Stimulated activated CD8-positive, alpha-beta memory T cell treated with anti-CD3 and anti-CD28 coated beads, Interleukin-7, amount 100 ng/mL, for 24 hours (primary cell): Measurements from ENCODE around the gene NIN.

Source experiments
- DNase-seq: peaks from one replicate; pipeline ENCODE4 v3.0.0-alpha.2; 2020; ENCODE audit warnings: low read depth

Gene NIN

DNA sequence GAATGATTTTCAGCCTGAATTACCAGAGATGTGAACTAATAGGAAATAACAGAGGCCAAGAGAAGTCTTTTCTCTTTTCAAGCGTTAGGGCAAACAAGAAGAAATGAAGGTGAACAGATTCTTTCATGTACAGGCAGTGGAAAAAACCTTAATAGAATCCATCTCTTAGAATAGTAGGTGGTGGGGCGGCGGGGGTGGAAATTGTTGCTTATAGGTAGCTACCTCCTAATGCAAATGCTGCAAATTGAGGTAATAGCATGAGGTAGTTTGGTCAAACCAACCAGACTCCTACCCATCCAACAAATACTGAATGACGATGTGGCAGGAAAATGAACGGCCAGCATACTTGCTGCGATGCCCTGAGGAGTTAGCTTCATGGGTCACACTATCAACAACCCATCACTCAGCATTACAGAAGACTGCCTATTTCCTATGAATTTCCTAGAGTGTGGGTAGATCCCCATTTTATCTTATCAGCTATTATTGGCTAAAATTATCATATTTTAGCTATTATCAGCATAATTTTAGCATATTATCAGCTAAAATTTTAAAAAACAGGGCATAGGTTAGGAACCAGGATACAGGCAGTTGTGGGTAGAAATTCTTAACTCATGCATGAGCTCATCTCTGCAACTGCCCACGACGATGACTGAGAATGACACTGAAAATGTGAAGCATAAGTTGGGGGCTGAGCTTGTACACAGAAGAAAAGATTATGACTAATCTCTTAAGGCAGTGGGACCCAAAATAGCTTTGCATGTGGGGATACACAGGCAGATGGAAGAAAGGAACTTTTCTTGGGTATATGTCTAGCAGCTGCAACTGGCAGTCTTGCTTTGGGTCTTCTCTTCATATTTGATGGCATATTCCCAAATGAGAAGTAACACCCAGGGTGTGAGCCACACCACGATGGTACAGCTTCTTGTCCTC lies 68.7 kb downstream of the NIN start:
- no peak for DNase-seq

DNA sequence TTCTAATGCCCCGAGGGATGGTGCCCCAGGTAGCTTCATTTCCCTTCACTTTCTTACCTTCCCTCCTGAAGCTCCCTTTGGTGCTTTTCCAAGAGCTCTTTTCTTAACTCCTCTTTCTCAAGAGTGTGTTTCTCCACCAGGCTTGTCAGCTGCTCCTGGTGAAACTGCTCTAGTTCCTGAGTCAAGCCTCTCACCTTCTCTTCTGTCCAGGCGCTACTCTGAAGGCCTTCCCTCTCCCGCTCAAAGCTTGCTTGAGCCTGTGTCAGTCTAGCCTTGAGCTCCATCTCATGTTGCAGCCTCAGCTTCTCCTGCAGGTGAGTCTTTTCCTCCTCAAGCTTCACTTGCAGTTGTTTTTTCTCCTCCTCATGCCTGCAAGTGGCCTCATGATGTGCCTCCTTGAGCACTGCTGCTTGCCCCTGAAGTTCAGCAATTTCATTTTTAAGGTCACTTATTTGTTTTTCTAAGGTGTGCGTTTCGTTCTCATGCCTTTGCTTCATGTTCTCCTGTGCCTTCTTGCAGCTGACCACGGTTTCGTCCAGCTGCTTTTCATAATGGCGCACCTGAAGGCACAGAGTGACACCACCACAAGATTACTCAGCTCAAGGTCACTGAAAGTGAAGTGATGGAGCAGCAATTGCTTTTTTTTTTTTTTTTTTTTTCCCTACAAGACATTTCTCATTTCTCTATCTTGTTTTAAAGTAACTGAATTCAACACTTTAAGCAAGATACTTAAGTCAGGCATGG lies 71.0 kb downstream of the NIN start:
- no peak for DNase-seq

DNA sequence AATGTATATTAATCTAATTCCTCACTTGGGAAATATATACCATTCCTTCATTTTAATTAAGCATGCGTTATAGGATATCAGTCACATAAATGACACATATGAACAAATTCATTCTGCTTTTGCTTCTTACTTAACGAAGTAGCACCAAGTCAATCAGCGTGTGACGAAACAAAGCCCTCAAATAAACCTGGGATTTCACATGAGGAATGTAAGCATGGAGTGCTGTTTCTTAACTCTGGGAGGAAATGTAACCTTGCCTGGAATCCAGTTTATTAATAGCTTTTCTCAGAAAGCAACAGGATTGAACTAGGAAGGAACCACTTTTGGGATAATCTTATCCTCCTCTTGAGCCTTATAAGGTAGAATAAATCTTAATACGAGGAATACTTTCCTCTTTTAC lies 72.0 kb downstream of the NIN start:
- no peak for DNase-seq

DNA sequence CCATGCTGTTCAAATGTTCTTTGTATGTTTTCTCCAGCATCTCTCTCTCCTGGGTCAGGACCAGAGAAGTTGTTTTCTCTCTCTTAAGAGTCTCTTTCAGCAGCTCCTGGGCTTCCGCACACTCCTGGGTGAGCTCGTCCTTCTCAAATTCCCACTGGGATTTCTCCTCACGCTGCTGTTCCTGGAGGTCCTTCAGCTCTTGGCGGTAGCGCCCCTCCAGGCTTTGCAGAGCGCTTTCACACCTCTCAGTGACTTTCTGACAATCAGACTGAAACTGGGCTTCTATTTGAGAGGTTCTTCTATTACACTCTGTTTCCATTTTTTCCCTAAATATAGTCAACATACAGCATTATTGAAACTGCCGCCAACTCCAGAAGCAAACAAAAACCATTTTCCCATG lies 72.7 kb downstream of the NIN start:
- DNase-seq = no peak

DNA sequence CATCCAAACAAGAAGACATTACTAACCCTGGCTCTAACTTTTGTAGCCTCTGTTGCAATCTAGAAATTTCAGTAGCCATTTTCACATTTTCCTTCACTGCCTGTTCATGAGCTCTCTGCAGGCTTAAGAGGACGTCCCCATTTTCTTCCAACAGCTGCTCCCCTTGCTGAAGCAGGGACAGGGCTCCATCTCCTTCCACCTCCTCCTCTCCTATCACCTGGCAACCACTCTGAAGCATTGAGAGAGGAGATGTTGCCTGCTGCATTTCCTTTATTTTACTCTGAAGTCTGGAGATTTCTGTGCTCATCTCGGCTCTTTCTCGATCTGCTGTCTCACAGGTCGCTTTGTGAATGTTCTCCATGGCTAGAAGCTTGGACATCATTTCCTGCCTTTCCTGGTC lies 73.3 kb downstream of the NIN start:
- no peak for DNase-seq

DNA sequence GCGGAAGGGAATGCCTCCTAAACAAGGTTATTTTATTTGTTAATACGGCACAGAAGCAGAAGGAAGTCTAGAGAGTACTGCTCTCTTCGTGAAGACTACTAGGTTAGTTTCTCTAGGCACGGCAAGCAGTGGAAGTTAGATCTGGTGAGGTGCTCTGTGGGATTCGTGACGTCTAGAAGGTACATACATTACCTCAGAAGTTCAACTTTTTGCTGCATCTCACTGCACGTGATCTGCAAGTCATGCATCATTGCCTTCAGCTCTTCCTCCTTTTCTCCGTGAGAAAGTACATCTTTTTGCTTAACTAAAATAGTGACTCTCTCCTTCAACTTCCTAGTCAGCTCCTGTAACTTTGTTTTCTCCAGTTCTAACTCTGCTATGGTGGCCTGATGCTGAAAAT lies 74.7 kb downstream of the NIN start:
- DNase-seq = no peak

- no peak for DNase-seq
Measured at GRCh38 chr14:50750323-50750722, 80.6 kb downstream of the NIN start.

GRCh38 chr14:50745401-50746058 lies 85.4 kb downstream of the NIN start:
- DNase-seq = no peak

- no peak for DNase-seq
Measured at GRCh38 chr14:50744231-50744630, 86.7 kb downstream of the NIN start.

DNA sequence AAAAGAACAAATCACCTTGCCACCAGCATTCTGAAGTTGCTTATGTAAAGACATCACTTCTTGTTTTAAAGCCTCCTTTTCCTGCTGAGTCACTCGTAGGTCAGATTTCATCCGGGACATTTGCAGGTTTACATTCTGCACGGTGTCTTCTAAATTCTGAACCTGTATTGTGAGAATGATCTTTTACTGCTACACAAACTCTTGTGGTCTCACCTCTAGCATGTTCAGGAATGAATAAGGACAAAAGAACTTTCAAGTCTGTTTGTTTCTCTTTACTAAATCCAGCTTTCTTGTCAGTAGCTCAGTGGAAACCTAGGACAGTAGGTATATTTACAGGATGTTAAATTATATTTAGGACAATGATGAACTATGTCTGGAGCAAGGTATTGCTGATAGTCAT lies 89.4 kb downstream of the NIN start:
- DNase-seq = no peak

DNA sequence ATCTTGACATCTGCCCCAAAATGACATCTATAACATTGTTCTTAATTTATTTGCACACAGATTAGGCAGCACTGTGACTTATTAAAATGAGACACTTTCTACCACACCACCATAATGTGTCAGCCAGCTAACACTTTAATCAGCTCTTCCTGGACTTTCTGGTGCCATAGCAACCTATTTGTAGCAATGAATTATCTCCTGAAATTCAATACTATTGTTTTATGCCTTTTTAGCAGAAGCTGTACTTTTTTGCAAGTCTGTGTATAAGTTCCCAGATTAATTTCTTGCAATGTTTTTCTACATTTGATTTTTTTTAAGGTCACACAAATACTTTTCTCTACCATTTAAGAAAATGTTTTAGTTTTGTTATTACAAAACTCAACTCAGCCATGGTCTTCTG lies 90.1 kb downstream of the NIN start:
- no peak for DNase-seq

GRCh38 chr14:50739186-50739585 lies 91.8 kb downstream of the NIN start:
- DNase-seq = no peak

- DNase-seq = peak; percentile 2
Measured at GRCh38 chr14:50736932-50737419, 94.0 kb downstream of the NIN start.

GRCh38 chr14:50734950-50735695 lies 95.8 kb downstream of the NIN start:
- DNase-seq = no peak

DNA sequence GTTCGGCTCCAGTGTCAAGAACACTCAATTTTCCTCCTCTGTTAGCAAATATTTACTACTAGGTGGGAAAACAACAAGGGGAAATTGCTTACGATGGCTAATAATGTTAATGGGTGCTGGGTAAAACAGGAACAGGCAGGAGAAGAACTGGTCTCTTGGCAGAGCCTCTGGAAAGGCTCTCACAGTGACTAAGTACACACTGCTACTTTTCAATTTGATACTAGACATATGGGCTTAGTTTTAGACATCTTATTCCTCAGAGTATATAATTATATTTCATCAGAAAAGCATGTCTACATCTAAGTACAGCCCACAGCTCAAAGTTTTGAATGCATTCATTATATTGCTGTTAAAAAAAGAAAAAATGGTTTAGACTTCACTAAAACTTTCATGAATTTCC lies 97.5 kb downstream of the NIN start:
- DNase-seq = no peak

DNA sequence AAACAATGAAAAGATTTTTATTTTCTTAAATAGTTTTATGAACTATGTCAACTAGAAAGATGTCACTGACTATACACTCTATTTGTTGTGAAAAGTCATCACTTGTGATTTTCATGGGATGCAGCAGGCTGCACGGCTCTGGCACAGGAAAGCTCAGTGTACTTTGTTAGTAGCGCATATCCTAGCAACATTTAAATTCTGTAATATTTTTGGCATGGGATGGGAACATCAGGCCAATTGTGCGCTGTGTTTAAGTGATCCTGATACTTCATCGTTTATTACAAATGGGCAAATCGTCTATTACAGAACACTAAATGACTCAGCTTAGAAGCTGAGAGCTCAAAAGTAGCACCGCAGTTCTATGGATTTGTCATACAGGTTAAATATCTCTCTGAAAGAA lies 102.1 kb downstream of the NIN start:
- no peak for DNase-seq

DNA sequence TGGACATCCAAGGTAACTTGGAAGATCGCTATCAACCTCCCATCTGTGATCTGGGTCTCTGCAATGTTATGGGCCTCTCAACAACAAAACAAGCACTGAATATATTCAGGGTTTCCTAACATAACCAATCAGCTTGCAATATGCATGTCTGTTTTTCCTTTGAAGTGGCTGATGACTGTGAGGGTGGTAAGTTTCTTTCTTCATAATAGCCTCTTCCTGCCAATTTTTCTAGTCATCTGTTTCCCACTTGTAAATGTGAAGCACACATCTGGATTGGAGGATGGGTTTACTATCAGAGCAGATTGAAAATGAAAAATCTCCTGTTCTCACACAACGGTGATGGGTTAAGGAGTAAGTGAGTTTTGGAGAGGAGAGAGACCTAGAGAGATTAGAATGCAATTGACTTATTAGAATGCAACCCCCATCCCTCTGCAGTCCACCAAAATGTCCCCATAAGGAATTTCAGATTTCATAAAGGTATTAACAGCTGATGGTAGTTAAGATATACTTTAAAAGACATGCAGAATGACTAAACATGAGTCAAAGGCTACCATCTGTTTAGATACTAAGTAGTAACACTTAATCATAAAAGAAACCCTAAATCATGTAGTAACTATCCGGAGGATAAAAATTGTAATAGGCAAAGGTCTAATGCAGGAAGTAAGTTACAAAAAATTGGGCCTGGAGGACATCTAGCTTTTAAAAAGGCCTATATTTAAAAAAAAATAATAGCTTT lies 104.4 kb downstream of the NIN start:
- DNase-seq = no peak

GRCh38 chr14:50725761-50726160 lies 105.2 kb downstream of the NIN start:
- no peak for DNase-seq

DNA sequence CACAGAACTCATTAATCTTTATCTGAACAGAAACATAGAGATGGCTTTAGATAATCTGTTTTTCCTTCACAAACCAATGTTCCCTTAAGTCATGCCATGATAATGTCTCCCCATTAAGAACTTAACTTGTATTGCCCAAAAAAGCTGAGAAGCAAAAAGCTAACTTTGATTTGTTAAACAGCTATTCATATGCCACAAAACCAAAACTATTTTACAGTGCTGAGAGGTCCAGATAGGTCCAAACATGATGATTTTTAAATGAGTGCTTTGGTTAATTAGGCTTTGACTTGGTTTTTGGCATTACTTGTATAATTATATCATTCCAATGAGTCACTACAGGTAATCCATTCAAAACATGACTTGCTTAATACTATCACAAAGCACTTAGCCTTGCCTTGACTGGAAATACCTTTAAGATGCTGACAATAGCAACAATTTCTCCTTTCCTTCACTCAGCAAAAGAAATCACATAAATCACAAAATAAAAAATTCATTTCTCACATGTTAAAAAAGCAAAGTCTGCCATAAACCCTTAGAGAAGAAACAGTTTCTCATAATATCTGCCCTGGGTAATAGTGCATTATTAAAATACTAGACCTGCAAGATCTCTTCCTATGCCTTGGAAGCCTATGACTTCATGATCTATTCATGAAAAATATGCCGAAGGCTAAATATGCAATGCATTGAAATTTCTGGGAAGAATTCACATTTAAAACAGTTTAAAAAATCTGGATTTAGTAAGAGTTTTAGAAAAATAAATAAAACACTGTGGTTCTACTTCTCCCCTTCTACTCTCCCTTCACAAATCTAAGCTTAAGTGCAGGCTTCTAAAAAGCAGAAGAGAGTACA lies 110.8 kb downstream of the NIN start:
- no peak for DNase-seq

DNA sequence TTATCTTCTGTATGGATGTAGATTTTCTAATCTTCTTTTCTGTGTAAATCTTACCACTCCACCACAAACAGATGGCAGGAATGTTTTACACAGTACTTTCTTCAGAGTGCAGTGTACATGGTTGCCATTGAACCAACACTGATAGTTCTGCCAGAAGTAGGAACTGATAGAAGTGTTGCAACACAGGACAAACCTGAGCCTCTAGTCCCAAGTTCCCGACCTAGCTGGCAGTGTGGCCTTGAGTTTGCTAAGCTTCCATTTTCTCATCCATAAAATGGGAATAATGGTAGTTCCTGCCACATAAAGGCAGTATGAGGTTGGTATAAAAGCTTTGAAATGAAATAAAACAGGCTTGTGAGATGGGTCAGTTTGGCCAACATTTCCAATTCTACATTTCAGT lies 112.0 kb downstream of the NIN start:
- no peak for DNase-seq
